ENCODE measurements around the gene HCN1.
A peak's percentile ranks its signal among the peaks of the same experiment; 100 is the strongest.

GRCh38 chr5:45696206-45696836 lies at the start of gene HCN1:
- TF ChIP-seq CTCF (IDR thresholded peaks at IDR 0.05; ENCODE audit: control extremely low read depth in 1 of 3, insufficient read depth in 1 of 3, low read depth in 1 of 3, low read length in 3 of 3) (peak; percentile 74 to 91 (median 85)), POLR2AphosphoS5 (IDR thresholded peaks at IDR 0.05; ENCODE audit: low read depth, low read length) (no peak), POLR2A (IDR thresholded peaks at IDR 0.05; ENCODE audit: control extremely low read depth in 1 of 2, low read depth in 2 of 2, low read length in 2 of 2) (no peak), KDM4A (IDR thresholded peaks at IDR 0.05; ENCODE audit: low read depth, low read length, severe bottlenecking) (no peak)

All from H1 (cell line).